ENCODE data around the gene ABCB1.

The ABCB1 gene

GRCh38 chr7:87513735-87514335 lies 86.8 kb downstream of the ABCB1 start:
- Histone ChIP-seq H3K36me3 (ENCODE audit: control insufficient read depth, insufficient read depth, low read length) (no peaks in the 10 kb centered on the region), H3K27me3 (replicated peaks; ENCODE audit: control insufficient read depth, insufficient read depth, low read length) (no peaks in the 10 kb centered on the region), H3K4me3 (replicated peaks; ENCODE audit: low read depth, low read length) (no peak overlapping the region)
- DNase-seq (ENCODE audit: extremely low read depth, insufficient read length), result no peak
- no peak for TF ChIP-seq CTCF (IDR thresholded peaks at IDR 0.05; ENCODE audit: insufficient read depth, low read length, poor library complexity, severe bottlenecking)

- Histone ChIP-seq H3K4me3 (replicated peaks; ENCODE audit: low read depth, low read length) (no peak overlapping the region), H3K27me3 (replicated peaks; ENCODE audit: control insufficient read depth, insufficient read depth, low read length) (no peaks in the 10 kb centered on the region), H3K36me3 (ENCODE audit: control insufficient read depth, insufficient read depth, low read length) (no peaks in the 10 kb centered on the region)
- no peak for TF ChIP-seq CTCF (IDR thresholded peaks at IDR 0.05; ENCODE audit: insufficient read depth, low read length, poor library complexity, severe bottlenecking)
- no peak for DNase-seq (ENCODE audit: extremely low read depth, insufficient read length)
Observed at GRCh38 chr7:87512906-87513305, 87.8 kb downstream of the ABCB1 start.

- Histone ChIP-seq H3K36me3 (ENCODE audit: control insufficient read depth, insufficient read depth, low read length) (no peaks in the 10 kb centered on the region), H3K27me3 (replicated peaks; ENCODE audit: control insufficient read depth, insufficient read depth, low read length) (no peaks in the 10 kb centered on the region), H3K4me3 (replicated peaks; ENCODE audit: low read depth, low read length) (no peak overlapping the region)
- DNase-seq (ENCODE audit: extremely low read depth, insufficient read length), result no peak
- TF ChIP-seq CTCF (IDR thresholded peaks at IDR 0.05; ENCODE audit: insufficient read depth, low read length, poor library complexity, severe bottlenecking), result no peak
Observed at GRCh38 chr7:87511510-87511909, 89.2 kb downstream of the ABCB1 start.

- no peak for DNase-seq (ENCODE audit: extremely low read depth, insufficient read length)
- H3K36me3 ChIP-seq (ENCODE audit: control insufficient read depth, insufficient read depth, low read length), result no peaks in the 10 kb centered on the region
- H3K4me3 ChIP-seq (replicated peaks; ENCODE audit: low read depth, low read length), result no peak overlapping the region
- TF ChIP-seq CTCF (IDR thresholded peaks at IDR 0.05; ENCODE audit: insufficient read depth, low read length, poor library complexity, severe bottlenecking), result no peak
- no peaks in the 10 kb centered on the region for H3K27me3 ChIP-seq (replicated peaks; ENCODE audit: control insufficient read depth, insufficient read depth, low read length)
Observed at GRCh38 chr7:87510411-87510875, 90.2 kb downstream of the ABCB1 start.

- no peak for DNase-seq (ENCODE audit: extremely low read depth, insufficient read length)
- H3K27me3 ChIP-seq (replicated peaks; ENCODE audit: control insufficient read depth, insufficient read depth, low read length), result no peaks in the 10 kb centered on the region
- no peak overlapping the region for H3K4me3 ChIP-seq (replicated peaks; ENCODE audit: low read depth, low read length)
- H3K36me3 ChIP-seq (ENCODE audit: control insufficient read depth, insufficient read depth, low read length), result no peaks in the 10 kb centered on the region
- TF ChIP-seq CTCF (IDR thresholded peaks at IDR 0.05; ENCODE audit: insufficient read depth, low read length, poor library complexity, severe bottlenecking), result no peak
Observed at GRCh38 chr7:87507446-87507845, 93.2 kb downstream of the ABCB1 start.
